Ishikawa (cell line): ENCODE measurements around the gene SLC25A45.

Experiments used
- CEBPB ChIP-seq: IDR thresholded peaks from 2 replicates; pipeline ENCODE4 v1.6.1; 2012
- CREB1 ChIP-seq: IDR thresholded peaks from 2 replicates; pipeline ENCODE4 v1.6.1; 2012; ENCODE audit warnings: low read depth
- EGR1 ChIP-seq: IDR thresholded peaks from 2 replicates; pipeline ENCODE4 v1.6.1; 2012
- EP300 ChIP-seq: IDR thresholded peaks from 2 replicates; pipeline ENCODE4 v1.6.1; 2012; ENCODE audit warnings: borderline replicate concordance
- FOXM1 ChIP-seq: IDR thresholded peaks from 2 replicates; pipeline ENCODE4 v1.6.1; 2012; ENCODE audit warnings: low read depth, borderline replicate concordance
- NFIC ChIP-seq: IDR thresholded peaks from 2 replicates; pipeline ENCODE4 v1.6.1; 2012
- RAD21 ChIP-seq: IDR thresholded peaks from 2 replicates; pipeline ENCODE4 v1.6.1; 2012; ENCODE audit warnings: low read depth
- TAF1 ChIP-seq: IDR thresholded peaks from 2 replicates; pipeline ENCODE4 v1.6.1; 2012; ENCODE audit warnings: low read depth, mild to moderate bottlenecking
- TCF12 ChIP-seq: IDR thresholded peaks from 2 replicates; pipeline ENCODE4 v1.6.1; 2012; ENCODE audit warnings: low read depth
- TEAD4 ChIP-seq: IDR thresholded peaks from 2 replicates; pipeline ENCODE4 v1.6.1; 2012
- YY1 ChIP-seq: IDR thresholded peaks from 2 replicates; pipeline ENCODE4 v1.6.1; 2012; ENCODE audit warnings: low read depth
- ZBTB7A ChIP-seq: IDR thresholded peaks from 2 replicates; pipeline ENCODE4 v1.6.1; 2012; ENCODE audit warnings: low read depth
- TF ChIP-seq, protein P1 (sequence below): IDR thresholded peaks from 2 replicates; pipeline ENCODE4 v1.6.1; 2012; ENCODE audit warnings: low read depth, mild to moderate bottlenecking
- TF ChIP-seq, protein P2 (sequence below): IDR thresholded peaks from 2 replicates; pipeline ENCODE4 v1.6.1; 2012
- TF ChIP-seq, protein P3 (sequence below): IDR thresholded peaks from 2 replicates; pipeline ENCODE4 v1.6.1; 2012

Gene SLC25A45

DNA sequence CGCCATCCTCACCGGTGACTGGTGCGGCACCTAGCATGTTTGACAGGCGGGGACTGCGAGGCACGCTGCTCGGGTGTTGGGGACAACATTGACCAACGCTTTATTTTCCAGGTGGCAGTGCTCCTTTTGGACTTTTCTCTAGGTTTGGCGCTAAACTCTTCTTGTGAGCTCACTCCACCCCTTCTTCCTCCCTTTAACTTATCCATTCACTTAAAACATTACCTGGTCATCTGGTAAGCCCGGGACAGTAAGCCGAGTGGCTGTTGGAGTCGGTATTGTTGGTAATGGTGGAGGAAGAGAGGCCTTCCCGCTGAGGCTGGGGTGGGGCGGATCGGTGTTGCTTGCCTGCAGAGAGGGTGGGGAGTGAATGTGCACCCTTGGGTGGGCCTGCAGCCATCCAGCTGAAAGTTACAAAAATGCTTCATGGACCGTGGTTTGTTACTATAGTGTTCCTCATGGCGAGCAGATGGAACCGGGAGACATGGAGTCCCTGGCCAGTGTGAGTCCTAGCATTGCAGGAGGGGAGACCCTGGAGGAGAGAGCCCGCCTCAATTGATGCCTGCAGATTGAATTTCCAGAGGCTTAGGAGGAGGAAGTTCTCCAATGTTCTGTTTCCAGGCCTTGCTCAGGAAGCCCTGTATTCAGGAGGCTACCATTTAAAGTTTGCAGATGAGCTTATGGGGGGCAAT, 41.2 kb upstream of the SLC25A45 start:
- TF ChIP-seq EP300 (no peak), TEAD4 (no peak), TCF12 (no peak), RAD21 (no peak), CREB1 (no peak), FOXM1 (no peak), ZBTB7A (no peak), CEBPB (no peak), EGR1 (no peak), NFIC (no peak), TAF1 (no peak), YY1 (no peak)
- TF ChIP-seq, protein P1, sequence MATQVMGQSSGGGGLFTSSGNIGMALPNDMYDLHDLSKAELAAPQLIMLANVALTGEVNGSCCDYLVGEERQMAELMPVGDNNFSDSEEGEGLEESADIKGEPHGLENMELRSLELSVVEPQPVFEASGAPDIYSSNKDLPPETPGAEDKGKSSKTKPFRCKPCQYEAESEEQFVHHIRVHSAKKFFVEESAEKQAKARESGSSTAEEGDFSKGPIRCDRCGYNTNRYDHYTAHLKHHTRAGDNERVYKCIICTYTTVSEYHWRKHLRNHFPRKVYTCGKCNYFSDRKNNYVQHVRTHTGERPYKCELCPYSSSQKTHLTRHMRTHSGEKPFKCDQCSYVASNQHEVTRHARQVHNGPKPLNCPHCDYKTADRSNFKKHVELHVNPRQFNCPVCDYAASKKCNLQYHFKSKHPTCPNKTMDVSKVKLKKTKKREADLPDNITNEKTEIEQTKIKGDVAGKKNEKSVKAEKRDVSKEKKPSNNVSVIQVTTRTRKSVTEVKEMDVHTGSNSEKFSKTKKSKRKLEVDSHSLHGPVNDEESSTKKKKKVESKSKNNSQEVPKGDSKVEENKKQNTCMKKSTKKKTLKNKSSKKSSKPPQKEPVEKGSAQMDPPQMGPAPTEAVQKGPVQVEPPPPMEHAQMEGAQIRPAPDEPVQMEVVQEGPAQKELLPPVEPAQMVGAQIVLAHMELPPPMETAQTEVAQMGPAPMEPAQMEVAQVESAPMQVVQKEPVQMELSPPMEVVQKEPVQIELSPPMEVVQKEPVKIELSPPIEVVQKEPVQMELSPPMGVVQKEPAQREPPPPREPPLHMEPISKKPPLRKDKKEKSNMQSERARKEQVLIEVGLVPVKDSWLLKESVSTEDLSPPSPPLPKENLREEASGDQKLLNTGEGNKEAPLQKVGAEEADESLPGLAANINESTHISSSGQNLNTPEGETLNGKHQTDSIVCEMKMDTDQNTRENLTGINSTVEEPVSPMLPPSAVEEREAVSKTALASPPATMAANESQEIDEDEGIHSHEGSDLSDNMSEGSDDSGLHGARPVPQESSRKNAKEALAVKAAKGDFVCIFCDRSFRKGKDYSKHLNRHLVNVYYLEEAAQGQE: no peak
- TF ChIP-seq, protein P2, sequence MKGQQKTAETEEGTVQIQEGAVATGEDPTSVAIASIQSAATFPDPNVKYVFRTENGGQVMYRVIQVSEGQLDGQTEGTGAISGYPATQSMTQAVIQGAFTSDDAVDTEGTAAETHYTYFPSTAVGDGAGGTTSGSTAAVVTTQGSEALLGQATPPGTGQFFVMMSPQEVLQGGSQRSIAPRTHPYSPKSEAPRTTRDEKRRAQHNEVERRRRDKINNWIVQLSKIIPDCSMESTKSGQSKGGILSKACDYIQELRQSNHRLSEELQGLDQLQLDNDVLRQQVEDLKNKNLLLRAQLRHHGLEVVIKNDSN: no peak
- TF ChIP-seq, protein P3, sequence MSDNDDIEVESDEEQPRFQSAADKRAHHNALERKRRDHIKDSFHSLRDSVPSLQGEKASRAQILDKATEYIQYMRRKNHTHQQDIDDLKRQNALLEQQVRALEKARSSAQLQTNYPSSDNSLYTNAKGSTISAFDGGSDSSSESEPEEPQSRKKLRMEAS: no peak

DNA sequence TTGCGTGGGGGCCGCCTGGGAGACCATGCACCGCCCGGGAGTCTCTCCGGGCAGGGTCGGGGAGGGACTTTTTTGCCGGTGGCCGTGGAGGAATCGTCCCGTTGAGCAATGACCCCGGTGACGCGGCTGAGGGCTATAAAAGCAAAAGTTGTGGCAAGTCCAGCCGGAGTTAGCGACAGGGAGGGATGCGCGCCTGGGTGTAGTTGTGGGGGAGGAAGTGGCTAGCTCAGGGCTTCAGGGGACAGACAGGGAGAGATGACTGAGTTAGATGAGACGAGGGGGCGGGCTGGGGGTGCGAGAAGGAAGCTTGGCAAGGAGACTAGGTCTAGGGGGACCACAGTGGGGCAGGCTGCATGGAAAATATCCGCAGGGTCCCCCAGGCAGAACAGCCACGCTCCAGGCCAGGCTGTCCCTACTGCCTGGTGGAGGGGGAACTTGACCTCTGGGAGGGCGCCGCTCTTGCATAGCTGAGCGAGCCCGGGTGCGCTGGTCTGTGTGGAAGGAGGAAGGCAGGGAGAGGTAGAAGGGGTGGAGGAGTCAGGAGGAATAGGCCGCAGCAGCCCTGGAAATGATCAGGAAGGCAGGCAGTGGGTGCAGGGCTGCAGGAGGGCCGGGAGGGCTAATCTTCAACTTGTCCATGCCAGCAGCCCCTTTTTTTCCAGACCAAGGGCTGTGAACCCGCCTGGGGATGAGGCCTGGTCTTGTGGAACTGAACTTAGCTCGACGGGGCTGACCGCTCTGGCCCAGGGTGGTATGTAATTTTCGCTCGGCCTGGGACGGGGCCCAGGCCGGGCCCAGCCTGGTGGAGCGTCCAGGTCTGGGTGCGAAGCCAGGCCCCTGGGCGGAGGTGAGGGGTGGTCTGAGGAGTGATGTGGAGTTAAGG, 40.4 kb upstream of the SLC25A45 start, which contains the start of gene NEAT1:
NEAT1 (plus strand) TSS at position 166 of the 883 bp plus-strand sequence.
- TF ChIP-seq TAF1 (no peak), ZBTB7A (peak; percentile 15; the same call in 1 of the 2 replicates), EP300 (no peak)

DNA sequence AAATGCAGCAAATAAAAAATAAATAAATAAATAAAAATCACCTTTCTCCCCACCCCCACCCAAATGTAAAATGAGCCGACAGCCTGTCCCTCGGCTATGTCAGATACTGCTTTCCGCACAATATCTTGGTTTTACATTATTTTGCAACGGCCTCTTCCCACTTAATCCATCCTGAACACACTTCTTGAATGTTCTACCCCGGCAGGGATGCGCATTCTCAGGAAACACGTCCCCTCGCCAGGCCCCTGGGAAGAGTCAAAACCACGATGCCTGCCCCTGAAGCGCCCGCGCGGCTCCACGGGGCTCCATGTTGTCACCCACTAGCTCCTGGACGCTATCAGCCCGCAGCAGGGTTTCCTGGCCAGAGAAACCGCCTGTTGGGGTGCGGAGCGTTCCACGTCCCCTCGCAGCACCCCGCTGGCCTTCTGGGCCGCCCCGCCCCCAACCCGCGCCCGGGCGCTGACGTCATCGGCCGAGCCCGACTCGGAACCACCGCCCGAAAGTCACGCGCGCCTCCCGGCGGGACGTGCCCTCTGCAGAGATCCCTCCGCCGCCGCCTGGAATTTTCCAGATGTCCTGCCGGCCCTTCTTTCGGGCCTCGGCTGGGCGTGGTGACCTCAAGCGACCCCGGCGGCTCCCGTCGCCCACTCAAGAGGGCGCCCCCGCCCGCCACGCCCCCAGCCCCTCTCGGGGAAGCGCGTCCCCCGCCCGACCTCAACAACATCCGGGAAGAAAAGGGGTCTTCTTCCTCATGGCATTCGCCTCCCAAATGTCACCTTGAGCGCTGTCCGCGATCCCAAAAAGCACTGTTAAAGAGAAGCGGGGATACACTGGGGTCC, 39.6 kb upstream of the SLC25A45 start:
- TF ChIP-seq, protein P2: peak; percentile 80
- TF ChIP-seq CEBPB (peak; percentile 10; the same call in 1 of the 2 replicates), TCF12 (peak; percentile 90), CREB1 (peak; percentile 78), ZBTB7A (peak; percentile 79), EP300 (peak; percentile 80), YY1 (0 out of 2 replicates have a peak, but pooled peaks have one; percentile 21), EGR1 (no peak), TEAD4 (peak; percentile 70), TAF1 (peak; percentile 78), FOXM1 (peak; percentile 62; the same call in 1 of the 2 replicates), NFIC (peak; percentile 63), RAD21 (peak; percentile 24; the same call in 1 of the 2 replicates)
- TF ChIP-seq, protein P1: no peak
- TF ChIP-seq, protein P3: peak; percentile 88

DNA sequence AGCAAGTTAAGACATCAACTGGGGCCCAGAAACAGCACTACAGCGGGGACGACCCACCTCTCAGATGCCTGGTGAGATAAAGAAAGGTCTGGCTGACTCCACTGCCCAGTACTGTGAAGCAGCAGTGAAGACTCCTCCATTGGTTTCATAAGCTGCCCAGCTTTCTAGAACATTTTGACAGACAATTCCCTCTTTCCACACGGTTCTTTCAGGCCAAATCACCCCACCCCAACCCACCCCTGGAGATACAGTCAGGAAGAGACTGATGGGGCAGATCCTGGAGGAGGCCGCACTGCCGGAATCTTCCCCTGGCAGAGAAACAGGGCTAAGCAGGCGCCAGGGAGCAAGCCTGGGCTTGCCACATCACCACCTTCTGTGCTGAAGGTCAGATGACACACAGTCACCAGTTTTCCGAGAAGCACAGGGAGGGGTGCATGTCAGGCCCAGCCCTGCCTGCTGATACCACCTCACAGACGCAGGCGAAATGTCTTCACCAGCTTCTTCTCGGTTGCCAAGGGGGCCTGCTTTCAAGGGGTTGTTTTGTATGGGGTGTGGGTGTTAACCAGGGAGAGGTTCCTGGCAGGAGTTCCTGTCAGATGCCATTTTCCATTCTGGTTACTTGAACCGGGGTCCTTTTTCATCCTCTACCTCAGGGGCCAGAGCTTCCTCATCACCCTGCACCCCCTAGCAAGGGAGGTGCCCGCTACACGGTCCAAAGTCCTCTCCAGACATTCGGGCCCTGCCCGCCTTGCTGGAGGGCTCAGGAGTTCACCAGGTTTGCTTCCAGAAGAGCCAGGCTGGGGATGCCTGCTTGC, 38.7 kb upstream of the SLC25A45 start:
- TF ChIP-seq EP300: peak; percentile 59; the same call in 1 of the 2 replicates
- no peak for TF ChIP-seq RAD21
- TF ChIP-seq TAF1: no peak
- TF ChIP-seq CEBPB: peak; percentile 27; the same call in 1 of the 2 replicates
- TF ChIP-seq, protein P3: peak; percentile 73
- TF ChIP-seq, protein P2: peak; percentile 71
- 0 out of 2 replicates have a peak, but pooled peaks have one; percentile 25 for TF ChIP-seq YY1
- TF ChIP-seq TCF12: peak; percentile 72
